Measurements from ENCODE around the gene OSTF1. TPM values are rescaled to one million over a fixed set of nuclear protein-coding genes. Genes with fewer than 3 reads are reported as not detected.

OSTF1 gene
- total RNA-seq, 1 experiment from 2014 or later: 26.5 TPM

GRCh38 chr9:75081632-75082031 is 6.7 kb upstream of the OSTF1 start:
- intact Hi-C loops (cut with micrococcal nuclease): no loop called here
- H2AFZ ChIP-seq (ENCODE audit: low read length): no peak overlapping the region

GRCh38 chr9:75083188-75083970 is 4.9 kb upstream of the OSTF1 start:
- H2AFZ ChIP-seq (ENCODE audit: low read length): no peak overlapping the region
- H3K27me3 ChIP-seq (ENCODE audit: low read length): no peaks in the 10 kb centered on the region
- intact Hi-C loops (cut with micrococcal nuclease): no loop called here
- ChIA-PET CTCF (interaction anchor here (0.7 kb wide), 1 partner anchor 143 kb away, joined by 3 read pairs; no protein-coding TSS in a partner anchor), POLR2A (ENCODE audit: unreplicated experiment) (no interaction called here)
- peaks cover 12% of the 10 kb centered on the region for H3K79me2 ChIP-seq (ENCODE audit: low read length)
- H3F3A ChIP-seq (ENCODE audit: low read length, unreplicated experiment): no peaks in the 10 kb centered on the region
- TF ChIP-seq EZH2phosphoT487 (IDR thresholded peaks at IDR 0.05; ENCODE audit: borderline replicate concordance, low read length) (no peak), CTCF (conservative IDR thresholded peaks at IDR 0.05; ENCODE audit: low read depth, low read length) (no peak), EZH2 (IDR thresholded peaks at IDR 0.05; ENCODE audit: low read length, unreplicated experiment) (no peak)
- no peaks in the 10 kb centered on the region for H3K36me3 ChIP-seq (ENCODE audit: low read depth, low read length)
- ATAC-seq (no peak), DNase-seq (peak; percentile 26)
- H3K4me2 ChIP-seq (ENCODE audit: low read length): no peak overlapping the region
- H3K9ac ChIP-seq (ENCODE audit: low read length): no peak overlapping the region
- H3K4me1 ChIP-seq (ENCODE audit: insufficient read depth, low read length): 0 out of 2 replicates have a peak, but pooled peaks cover 6% of the 10 kb centered on the region
- H3K27ac ChIP-seq (ENCODE audit: low read length): no peak overlapping the region
- no peaks in the 10 kb centered on the region for H4K20me1 ChIP-seq (ENCODE audit: low read length)
- no peaks in the 10 kb centered on the region for H3K9me3 ChIP-seq (ENCODE audit: low read length)
- BruUV-seq (replicated peaks): no TSS peak
- no peaks in the 10 kb centered on the region for H3K9me2 ChIP-seq (replicated peaks; ENCODE audit: low read length)
- no peak overlapping the region for H3K4me3 ChIP-seq (ENCODE audit: low read length)

More at GRCh38 chr9:75081632-75082031, 6.7 kb upstream of the OSTF1 start:
- H4K20me1 ChIP-seq (ENCODE audit: low read length): no peaks in the 10 kb centered on the region
- ChIA-PET CTCF (no interaction called here), POLR2A (ENCODE audit: unreplicated experiment) (no interaction called here)
- no TSS peak for BruUV-seq (replicated peaks)
- 0 out of 2 replicates have a peak, but pooled peaks cover 6% of the 10 kb centered on the region for H3K4me1 ChIP-seq (ENCODE audit: insufficient read depth, low read length)
- no peaks in the 10 kb centered on the region for H3K27me3 ChIP-seq (ENCODE audit: low read length)
- H3K9ac ChIP-seq (ENCODE audit: low read length): no peak overlapping the region
- DNase-seq: no peak
- H3K9me2 ChIP-seq (replicated peaks; ENCODE audit: low read length): no peaks in the 10 kb centered on the region
- H3K36me3 ChIP-seq (ENCODE audit: low read depth, low read length): no peaks in the 10 kb centered on the region; the same call in 1 of the 2 replicates
- no peak overlapping the region for H3K4me2 ChIP-seq (ENCODE audit: low read length)
- peaks cover 7% of the 10 kb centered on the region for H3K79me2 ChIP-seq (ENCODE audit: low read length)
- ATAC-seq: no peak
- no peaks in the 10 kb centered on the region for H3K9me3 ChIP-seq (ENCODE audit: low read length)
- H3K27ac ChIP-seq (ENCODE audit: low read length): no peak overlapping the region
- TF ChIP-seq CTCF (conservative IDR thresholded peaks at IDR 0.05; ENCODE audit: low read depth, low read length) (no peak), EZH2 (IDR thresholded peaks at IDR 0.05; ENCODE audit: low read length, unreplicated experiment) (no peak), EZH2phosphoT487 (IDR thresholded peaks at IDR 0.05; ENCODE audit: borderline replicate concordance, low read length) (no peak)
- H3K4me3 ChIP-seq (ENCODE audit: low read length): no peak overlapping the region
- no peaks in the 10 kb centered on the region for H3F3A ChIP-seq (ENCODE audit: low read length, unreplicated experiment)

GRCh38 chr9:75084081-75084672 is 4.1 kb upstream of the OSTF1 start:
- H3K79me2 ChIP-seq (ENCODE audit: low read length): peaks cover 14% of the 10 kb centered on the region
- no peaks in the 10 kb centered on the region for H3F3A ChIP-seq (ENCODE audit: low read length, unreplicated experiment)
- H3K9me2 ChIP-seq (replicated peaks; ENCODE audit: low read length): no peaks in the 10 kb centered on the region
- DNase-seq (no peak), ATAC-seq (no peak)
- H3K9ac ChIP-seq (ENCODE audit: low read length): no peak overlapping the region
- no peaks in the 10 kb centered on the region for H4K20me1 ChIP-seq (ENCODE audit: low read length)
- ChIA-PET POLR2A (ENCODE audit: unreplicated experiment) (no interaction called here), CTCF (no interaction called here)
- no peak overlapping the region for H3K27ac ChIP-seq (ENCODE audit: low read length)
- no TSS peak for BruUV-seq (replicated peaks)
- no peaks in the 10 kb centered on the region for H3K36me3 ChIP-seq (ENCODE audit: low read depth, low read length)
- no peaks in the 10 kb centered on the region for H3K9me3 ChIP-seq (ENCODE audit: low read length)
- no peaks in the 10 kb centered on the region for H3K27me3 ChIP-seq (ENCODE audit: low read length)
- no peak overlapping the region for H3K4me3 ChIP-seq (ENCODE audit: low read length)
- H3K4me1 ChIP-seq (ENCODE audit: insufficient read depth, low read length): 0 out of 2 replicates have a peak, but pooled peaks cover 6% of the 10 kb centered on the region
- no peak for TF ChIP-seq EZH2phosphoT487 (IDR thresholded peaks at IDR 0.05; ENCODE audit: borderline replicate concordance, low read length)
- no peak for TF ChIP-seq CTCF (conservative IDR thresholded peaks at IDR 0.05; ENCODE audit: low read depth, low read length)
- TF ChIP-seq EZH2 (IDR thresholded peaks at IDR 0.05; ENCODE audit: low read length, unreplicated experiment): no peak
- intact Hi-C loops (cut with micrococcal nuclease): no loop called here
- no peak overlapping the region for H2AFZ ChIP-seq (ENCODE audit: low read length)
- H3K4me2 ChIP-seq (ENCODE audit: low read length): no peak overlapping the region

Measured in PC-3 (cell line).